GM06990 (cell line): Measurements from ENCODE around the gene WNT2.
A peak's percentile ranks its signal among the peaks of the same experiment; 100 is the strongest.

Experiments
- DNase-seq: peaks from one replicate; pipeline ENCODE4 v3.0.0-alpha.2; 2011; ENCODE audit not compliant: insufficient read length; ENCODE audit errors: extremely low read depth
- H3K27me3 ChIP-seq: replicated peaks from 2 replicates; pipeline ENCODE4 v1.6.0; 2011; ENCODE audit warnings: low read length; ENCODE audit not compliant: control insufficient read depth, insufficient read depth
- H3K36me3 ChIP-seq: 2 replicates; pipeline ENCODE4 v1.5.1; 2011; ENCODE audit warnings: low read length; ENCODE audit not compliant: control insufficient read depth, insufficient read depth
- H3K4me3 ChIP-seq: replicated peaks from 2 replicates; pipeline ENCODE4 v1.5.1; 2011; ENCODE audit warnings: low read depth, mild to moderate bottlenecking, control low read depth, low read length
- CTCF ChIP-seq: IDR thresholded peaks from 2 replicates; pipeline ENCODE4 v1.5.1; 2011; ENCODE audit warnings: low read length, control low read depth, mild to moderate bottlenecking, inconsistent platforms; ENCODE audit not compliant: insufficient read depth, poor library complexity, severe bottlenecking

The WNT2 gene

GRCh38 chr7:117332031-117332430 lies 9.2 kb upstream of the WNT2 start:
- DNase-seq, result no peak
- no peak for TF ChIP-seq CTCF
- Histone ChIP-seq H3K27me3 (no peaks in the 10 kb centered on the region), H3K36me3 (no peaks in the 10 kb centered on the region), H3K4me3 (no peak overlapping the region)

DNA sequence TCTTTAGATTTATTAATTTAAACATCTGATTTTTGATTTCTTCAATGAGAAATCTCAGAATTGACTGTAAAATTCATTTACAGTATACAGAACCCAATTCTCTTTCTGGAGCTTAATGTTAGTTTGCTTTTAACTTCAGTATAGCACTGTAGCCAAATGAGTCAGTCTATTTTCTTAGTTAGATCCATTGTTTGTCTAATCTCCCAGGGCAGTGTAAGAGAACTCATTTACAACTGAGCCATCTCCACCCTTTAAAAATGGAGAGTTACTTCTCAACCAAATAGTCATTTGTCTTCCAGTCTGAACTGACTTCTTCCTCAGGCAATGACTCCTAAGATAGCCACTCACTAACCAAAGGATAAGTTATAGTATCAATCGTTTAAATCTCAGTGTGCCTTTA lies 3.0 kb upstream of the WNT2 start:
- DNase-seq, result no peak
- H3K4me3 ChIP-seq, result no peak overlapping the region
- no peaks in the 10 kb centered on the region; the same call in 1 of the 2 replicates for H3K27me3 ChIP-seq
- TF ChIP-seq CTCF, result no peak
- H3K36me3 ChIP-seq, result no peaks in the 10 kb centered on the region

DNA sequence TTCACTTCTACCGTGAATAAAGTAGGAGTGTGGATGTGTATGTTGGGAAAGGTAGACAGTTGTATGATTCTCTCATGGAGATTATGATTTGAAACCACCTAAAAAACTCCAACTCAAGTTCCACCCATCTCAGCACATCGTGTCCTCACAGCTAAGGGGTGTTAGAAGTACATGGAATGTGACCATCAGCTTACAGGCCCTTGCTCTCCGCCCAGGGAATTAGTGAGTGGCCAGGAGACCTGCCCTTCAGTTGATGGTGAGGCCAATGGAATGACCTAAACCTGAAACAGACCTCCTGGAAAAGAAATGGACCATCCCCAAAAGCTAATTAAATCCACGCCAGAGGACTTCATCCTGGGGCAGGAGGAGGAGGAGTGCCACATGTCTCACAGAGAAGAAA lies 2.1 kb upstream of the WNT2 start:
- Histone ChIP-seq H3K27me3 (no peaks in the 10 kb centered on the region; the same call in 1 of the 2 replicates), H3K4me3 (no peak overlapping the region), H3K36me3 (no peaks in the 10 kb centered on the region)
- TF ChIP-seq CTCF, result no peak
- no peak for DNase-seq

DNA sequence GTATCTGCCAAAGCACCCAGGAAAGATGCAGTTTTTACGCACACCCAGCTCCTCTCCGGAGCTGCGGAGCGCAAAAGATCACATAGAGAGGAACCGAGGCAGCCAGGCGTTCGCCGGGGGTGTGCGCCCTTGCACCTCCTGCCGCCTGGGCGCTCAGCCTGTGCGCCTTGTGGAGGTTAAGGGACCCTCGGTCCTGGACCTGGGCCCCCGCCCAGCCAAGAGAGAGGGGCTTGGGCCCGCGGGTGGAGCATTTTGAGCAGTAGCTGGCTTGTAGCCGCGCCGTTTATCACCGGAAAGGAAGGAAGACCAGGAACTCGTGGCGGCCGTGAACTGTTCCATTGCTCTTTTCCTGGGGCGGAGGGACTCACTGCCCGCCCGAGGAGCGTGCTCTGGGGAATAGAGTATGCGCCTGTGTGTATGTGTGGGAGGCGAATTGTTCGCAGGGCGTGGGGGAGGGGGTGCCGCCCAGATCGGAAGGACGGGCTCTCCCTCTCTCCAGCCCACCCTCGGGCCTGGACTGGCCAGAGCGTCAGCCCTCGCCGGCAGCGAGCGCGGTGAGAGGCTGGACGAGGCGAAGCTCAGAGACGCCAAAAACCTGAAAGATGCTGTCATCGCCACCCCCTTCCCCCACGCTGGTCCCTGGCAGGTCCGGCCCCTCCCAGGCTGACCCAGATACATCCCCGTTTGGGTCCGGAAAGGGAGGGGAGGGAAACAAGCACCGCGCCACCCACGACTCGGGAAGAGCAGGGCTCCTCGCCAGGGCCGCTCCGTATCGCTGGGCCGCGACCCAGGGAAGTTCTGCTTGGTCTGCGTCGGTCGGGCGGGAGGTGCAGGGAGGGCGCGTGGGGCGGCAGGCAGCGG lies 1.2 kb upstream of the WNT2 start:
- DNase-seq, result peak; percentile 23
- H3K36me3 ChIP-seq, result no peaks in the 10 kb centered on the region
- peak overlapping the region; percentile 46 for H3K4me3 ChIP-seq
- TF ChIP-seq CTCF, result no peak
- H3K27me3 ChIP-seq, result no peaks in the 10 kb centered on the region; the same call in 1 of the 2 replicates

DNA sequence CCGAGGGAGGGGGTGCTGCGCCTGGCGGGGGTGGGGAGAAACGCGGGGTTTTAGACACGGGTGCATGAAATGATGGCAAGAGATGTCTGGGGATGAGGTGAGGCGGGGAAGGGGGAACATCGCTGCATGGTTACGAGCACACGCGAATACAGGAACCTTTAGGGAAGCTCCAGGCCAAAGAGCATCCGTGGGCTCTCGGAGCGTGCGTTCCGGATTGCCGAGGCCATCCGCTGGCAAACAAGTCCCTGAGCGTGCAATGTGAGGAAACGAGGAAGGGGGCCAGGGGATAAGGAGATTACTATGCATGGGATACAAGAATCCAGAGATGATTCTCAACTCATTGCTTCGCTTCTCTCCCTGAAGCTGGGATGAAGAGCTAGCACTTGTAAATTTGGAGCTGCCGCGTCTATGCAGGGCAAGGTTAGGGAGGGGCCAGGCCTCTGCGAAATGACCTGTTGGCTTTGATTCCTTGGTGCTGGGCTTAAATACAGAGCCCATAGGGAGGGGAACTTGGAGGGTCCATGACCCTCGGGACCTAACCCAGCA lies 520 bp upstream of the WNT2 start:
- H3K4me3 ChIP-seq, result 0 out of 2 replicates have a peak overlapping the region, but pooled peaks have one; percentile 4
- no peak for TF ChIP-seq CTCF
- H3K27me3 ChIP-seq, result no peaks in the 10 kb centered on the region; the same call in 1 of the 2 replicates

More for the DNA sequence above, 520 bp upstream of the WNT2 start:
- DNase-seq, result peak; percentile 21
- H3K36me3 ChIP-seq, result no peaks in the 10 kb centered on the region
